ENCODE measurements around the gene GALNT1. TPM values are rescaled to one million over a fixed set of nuclear protein-coding genes. Genes with fewer than 3 reads are reported as not detected.

Gene GALNT1
- total and polyA plus RNA-seq, 2 donors = 24.6 to 44.8 TPM

DNA sequence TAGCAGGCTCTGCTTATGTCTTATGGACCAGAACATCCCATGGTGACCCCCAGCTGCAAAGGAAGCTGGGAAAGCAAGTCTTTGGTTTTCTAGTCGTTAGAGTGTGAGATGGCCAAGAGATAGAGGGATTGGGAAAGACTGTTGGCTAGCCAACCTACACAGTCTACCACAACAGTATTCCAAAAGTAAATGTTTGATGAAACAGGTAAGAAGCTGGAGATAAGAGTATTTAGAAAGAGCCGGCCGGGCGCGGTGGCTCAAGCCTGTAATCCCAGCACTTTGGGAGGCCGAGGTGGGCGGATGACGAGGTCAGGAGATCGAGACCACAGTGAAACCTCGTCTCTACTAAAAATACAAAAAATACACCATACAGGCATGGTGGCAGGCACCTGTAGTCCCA lies 124.4 kb downstream of the GALNT1 start:
- H3K27ac ChIP-seq (ENCODE audit: low read depth in 1 of 2, low read length in 1 of 2) = no peak overlapping the region
- H3K4me1 ChIP-seq (ENCODE audit: control insufficient read depth in 2 of 2, insufficient read depth in 2 of 2, low read length in 2 of 2) = no peaks in the 10 kb centered on the region
- H3K27me3 ChIP-seq (ENCODE audit: control insufficient read depth in 2 of 2, insufficient read depth in 1 of 2, low read length in 1 of 2) = no peaks in the 10 kb centered on the region
- peaks cover 0 to 3% of the 10 kb centered on the region in 2 donors for H3K36me3 ChIP-seq (ENCODE audit: control insufficient read depth in 2 of 2, insufficient read depth in 2 of 2, low read length in 1 of 2)
- DNase-seq (ENCODE audit: low read depth in 6 of 9, low spot score in 9 of 9) = no peak
- no peak overlapping the region for H3K4me3 ChIP-seq (ENCODE audit: low read length in 2 of 2)
- WGBS = 98% methylated on average over 10 of the region's 10 CpGs
- no peaks in the 10 kb centered on the region for H3K9me3 ChIP-seq (ENCODE audit: control insufficient read depth in 2 of 2, insufficient read depth in 1 of 2, low read length in 1 of 2)

DNA sequence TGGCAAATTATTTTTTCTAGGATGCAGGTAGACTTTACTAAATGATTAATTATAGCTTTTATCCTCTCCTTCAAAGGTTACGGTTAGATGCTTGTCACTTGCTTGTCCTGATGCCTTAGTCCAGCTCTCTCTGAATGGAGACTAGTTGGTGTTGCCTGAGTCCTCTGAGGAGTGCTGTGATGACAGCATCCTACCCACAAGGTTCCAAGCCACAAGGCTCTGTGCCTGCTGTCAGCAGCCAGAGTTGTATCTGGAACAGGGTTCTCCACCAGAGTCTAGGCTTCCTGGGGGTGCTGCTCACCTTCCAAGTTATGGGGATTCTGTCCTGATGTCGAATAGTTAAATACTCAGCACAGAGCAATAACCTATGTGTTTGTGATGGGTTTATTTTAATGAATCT lies 125.7 kb downstream of the GALNT1 start:
- DNase-seq (ENCODE audit: low read depth in 6 of 9, low spot score in 9 of 9) = no peak

DNA sequence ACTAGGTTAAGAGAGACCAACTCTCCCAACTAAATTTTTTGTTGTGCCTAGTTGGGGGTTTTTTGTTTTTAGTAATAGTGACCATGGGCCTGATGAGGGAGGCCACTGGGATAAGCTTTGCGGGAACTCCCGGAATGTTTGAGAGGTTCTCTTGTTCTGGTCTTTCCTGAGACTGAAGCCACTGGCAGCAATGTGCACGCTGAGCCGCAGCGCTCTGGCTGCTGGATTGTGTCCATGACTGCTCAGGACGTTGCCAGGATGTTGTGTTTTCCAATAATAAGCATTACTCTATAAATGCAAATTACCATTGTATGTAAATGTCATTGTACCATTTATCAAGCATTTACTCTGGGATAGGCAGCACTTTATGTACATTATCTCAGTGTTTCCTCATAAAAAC lies 126.1 kb downstream of the GALNT1 start:
- no peak for DNase-seq (ENCODE audit: low read depth in 6 of 9, low spot score in 9 of 9)
- Histone ChIP-seq H3K4me1 (ENCODE audit: control insufficient read depth in 2 of 2, insufficient read depth in 2 of 2, low read length in 2 of 2) (no peaks in the 10 kb centered on the region), H3K9me3 (ENCODE audit: control insufficient read depth in 2 of 2, insufficient read depth in 1 of 2, low read length in 1 of 2) (no peaks in the 10 kb centered on the region), H3K27ac (ENCODE audit: low read depth in 1 of 2, low read length in 1 of 2) (no peak overlapping the region), H3K27me3 (ENCODE audit: control insufficient read depth in 2 of 2, insufficient read depth in 1 of 2, low read length in 1 of 2) (no peaks in the 10 kb centered on the region), H3K36me3 (ENCODE audit: control insufficient read depth in 2 of 2, insufficient read depth in 2 of 2, low read length in 1 of 2) (peaks cover 0 to 3% of the 10 kb centered on the region in 2 donors), H3K4me3 (ENCODE audit: low read length in 2 of 2) (no peak overlapping the region)
- WGBS = 95% methylated on average over 6 of the region's 6 CpGs

More for the DNA sequence above, 125.7 kb downstream of the GALNT1 start:
- H3K4me3 ChIP-seq (ENCODE audit: low read length in 2 of 2) = no peak overlapping the region
- H3K36me3 ChIP-seq (ENCODE audit: control insufficient read depth in 2 of 2, insufficient read depth in 2 of 2, low read length in 1 of 2) = peaks cover 0 to 3% of the 10 kb centered on the region in 2 donors
- H3K27me3 ChIP-seq (ENCODE audit: control insufficient read depth in 2 of 2, insufficient read depth in 1 of 2, low read length in 1 of 2) = no peaks in the 10 kb centered on the region
- H3K27ac ChIP-seq (ENCODE audit: low read depth in 1 of 2, low read length in 1 of 2) = no peak overlapping the region
- 100% methylated on average over 2 of the region's 2 CpGs for WGBS
- no peaks in the 10 kb centered on the region for H3K9me3 ChIP-seq (ENCODE audit: control insufficient read depth in 2 of 2, insufficient read depth in 1 of 2, low read length in 1 of 2)
- H3K4me1 ChIP-seq (ENCODE audit: control insufficient read depth in 2 of 2, insufficient read depth in 2 of 2, low read length in 2 of 2) = no peaks in the 10 kb centered on the region

DNA sequence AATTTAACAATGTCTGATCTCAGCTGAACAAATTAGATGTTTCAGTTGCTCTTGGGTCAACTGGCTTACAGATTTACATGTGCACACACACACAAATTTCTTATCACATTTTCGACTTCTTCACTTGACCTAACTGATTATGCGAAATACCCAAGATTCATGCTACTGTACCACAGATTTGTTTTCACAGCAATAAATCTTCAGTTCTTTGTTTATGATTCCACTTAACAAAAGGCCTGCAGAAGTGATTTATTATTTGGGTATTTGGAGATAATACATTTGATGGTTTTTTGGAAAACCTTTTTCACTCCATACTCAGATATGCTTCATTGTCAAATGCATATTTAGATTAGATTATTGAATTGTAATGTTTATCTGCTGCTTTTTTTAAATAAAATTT lies 129.0 kb downstream of the GALNT1 start:
- H3K27me3 ChIP-seq (ENCODE audit: control insufficient read depth in 2 of 2, insufficient read depth in 1 of 2, low read length in 1 of 2) = no peaks in the 10 kb centered on the region
- no peak overlapping the region for H3K27ac ChIP-seq (ENCODE audit: low read depth in 1 of 2, low read length in 1 of 2)
- peaks cover 0 to 3% of the 10 kb centered on the region in 2 donors for H3K36me3 ChIP-seq (ENCODE audit: control insufficient read depth in 2 of 2, insufficient read depth in 2 of 2, low read length in 1 of 2)
- no peaks in the 10 kb centered on the region for H3K9me3 ChIP-seq (ENCODE audit: control insufficient read depth in 2 of 2, insufficient read depth in 1 of 2, low read length in 1 of 2)
- DNase-seq (ENCODE audit: low read depth in 6 of 9, low spot score in 9 of 9) = no peak
- no peak overlapping the region for H3K4me3 ChIP-seq (ENCODE audit: low read length in 2 of 2)
- WGBS = 98% methylated on average over 2 of the region's 2 CpGs
- H3K4me1 ChIP-seq (ENCODE audit: control insufficient read depth in 2 of 2, insufficient read depth in 2 of 2, low read length in 2 of 2) = no peaks in the 10 kb centered on the region

DNA sequence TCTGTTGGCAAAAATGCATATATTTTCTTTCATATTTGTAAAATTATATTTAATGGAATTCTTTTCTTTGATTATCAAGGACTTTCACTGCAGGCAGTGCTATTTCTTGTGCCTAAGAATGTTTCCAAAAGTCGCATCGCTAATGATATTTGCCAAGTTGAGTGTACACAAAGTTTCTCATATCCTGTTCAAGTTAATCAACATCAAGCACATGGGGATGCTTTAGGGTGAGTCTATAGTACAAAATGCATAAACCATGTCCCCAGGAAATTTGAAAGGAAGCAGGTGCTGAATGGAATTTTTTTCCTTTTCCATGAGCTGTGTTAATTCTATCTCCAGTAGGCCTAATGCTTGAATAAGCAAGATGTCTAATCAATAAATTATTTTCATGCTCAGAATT lies 129.7 kb downstream of the GALNT1 start:
- H3K4me3 ChIP-seq (ENCODE audit: low read length in 2 of 2) = no peak overlapping the region
- H3K36me3 ChIP-seq (ENCODE audit: control insufficient read depth in 2 of 2, insufficient read depth in 2 of 2, low read length in 1 of 2) = peaks cover 0 to 3% of the 10 kb centered on the region in 2 donors
- H3K9me3 ChIP-seq (ENCODE audit: control insufficient read depth in 2 of 2, insufficient read depth in 1 of 2, low read length in 1 of 2) = no peaks in the 10 kb centered on the region
- H3K27ac ChIP-seq (ENCODE audit: low read depth in 1 of 2, low read length in 1 of 2) = no peak overlapping the region
- no peak for DNase-seq (ENCODE audit: low read depth in 6 of 9, low spot score in 9 of 9)
- no peaks in the 10 kb centered on the region for H3K4me1 ChIP-seq (ENCODE audit: control insufficient read depth in 2 of 2, insufficient read depth in 2 of 2, low read length in 2 of 2)
- no peaks in the 10 kb centered on the region for H3K27me3 ChIP-seq (ENCODE audit: control insufficient read depth in 2 of 2, insufficient read depth in 1 of 2, low read length in 1 of 2)
- WGBS = 97% methylated on average over 2 of the region's 2 CpGs

DNA sequence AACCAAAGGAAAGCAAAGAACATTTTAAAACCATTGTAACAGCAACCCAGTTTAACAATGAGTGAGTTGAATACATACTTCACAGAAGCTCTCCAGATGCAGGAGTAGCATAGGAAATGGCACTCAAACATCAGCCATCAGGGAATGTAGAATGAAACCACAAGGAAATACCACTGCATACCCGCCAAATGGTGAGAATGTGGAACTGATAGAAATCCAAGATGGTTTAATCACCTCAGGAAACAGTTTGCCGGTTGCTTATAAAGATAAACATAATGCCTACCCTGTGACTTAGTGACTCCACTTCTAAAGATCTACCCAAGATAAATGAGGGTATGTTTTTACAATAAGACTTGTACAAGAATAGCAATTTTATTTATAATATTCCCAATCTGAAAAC lies 132.0 kb downstream of the GALNT1 start:
- WGBS = 94% methylated on average over 2 of the region's 2 CpGs
- Histone ChIP-seq H3K27ac (ENCODE audit: low read depth in 1 of 2, low read length in 1 of 2) (no peak overlapping the region), H3K4me1 (ENCODE audit: control insufficient read depth in 2 of 2, insufficient read depth in 2 of 2, low read length in 2 of 2) (no peaks in the 10 kb centered on the region), H3K36me3 (ENCODE audit: control insufficient read depth in 2 of 2, insufficient read depth in 2 of 2, low read length in 1 of 2) (peaks cover 0 to 3% of the 10 kb centered on the region in 2 donors), H3K4me3 (ENCODE audit: low read length in 2 of 2) (no peak overlapping the region), H3K27me3 (ENCODE audit: control insufficient read depth in 2 of 2, insufficient read depth in 1 of 2, low read length in 1 of 2) (no peaks in the 10 kb centered on the region), H3K9me3 (ENCODE audit: control insufficient read depth in 2 of 2, insufficient read depth in 1 of 2, low read length in 1 of 2) (no peaks in the 10 kb centered on the region)
- no peak for DNase-seq (ENCODE audit: low read depth in 6 of 9, low spot score in 9 of 9)

DNA sequence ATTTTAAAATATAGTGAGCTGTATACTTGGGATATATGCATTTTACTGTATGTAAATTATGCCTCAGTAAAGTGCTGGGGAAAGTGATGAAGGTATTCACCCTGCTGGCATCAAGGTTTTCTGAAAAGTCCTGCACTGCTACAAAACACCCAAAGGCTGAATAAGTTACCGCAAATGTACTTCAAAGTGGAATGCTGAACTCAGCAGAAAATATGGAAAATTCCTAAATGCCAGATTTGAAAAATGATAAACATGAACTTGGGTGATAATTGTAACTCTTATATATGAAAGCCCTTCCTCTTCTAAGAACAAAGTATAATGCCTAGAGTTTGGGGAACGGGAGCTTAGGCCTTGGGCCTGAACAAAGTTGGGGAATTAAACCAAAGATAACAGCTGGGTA lies 133.0 kb downstream of the GALNT1 start:
- H3K9me3 ChIP-seq (ENCODE audit: control insufficient read depth in 2 of 2, insufficient read depth in 1 of 2, low read length in 1 of 2) = no peaks in the 10 kb centered on the region
- H3K27ac ChIP-seq (ENCODE audit: low read depth in 1 of 2, low read length in 1 of 2) = no peak overlapping the region
- 99% methylated on average over 2 of the region's 2 CpGs for WGBS
- no peaks in the 10 kb centered on the region for H3K4me1 ChIP-seq (ENCODE audit: control insufficient read depth in 2 of 2, insufficient read depth in 2 of 2, low read length in 2 of 2)
- no peak overlapping the region for H3K4me3 ChIP-seq (ENCODE audit: low read length in 2 of 2)
- H3K36me3 ChIP-seq (ENCODE audit: control insufficient read depth in 2 of 2, insufficient read depth in 2 of 2, low read length in 1 of 2) = peaks cover 0 to 3% of the 10 kb centered on the region in 2 donors
- no peak for DNase-seq (ENCODE audit: low read depth in 6 of 9, low spot score in 9 of 9)
- no peaks in the 10 kb centered on the region for H3K27me3 ChIP-seq (ENCODE audit: control insufficient read depth in 2 of 2, insufficient read depth in 1 of 2, low read length in 1 of 2)

DNA sequence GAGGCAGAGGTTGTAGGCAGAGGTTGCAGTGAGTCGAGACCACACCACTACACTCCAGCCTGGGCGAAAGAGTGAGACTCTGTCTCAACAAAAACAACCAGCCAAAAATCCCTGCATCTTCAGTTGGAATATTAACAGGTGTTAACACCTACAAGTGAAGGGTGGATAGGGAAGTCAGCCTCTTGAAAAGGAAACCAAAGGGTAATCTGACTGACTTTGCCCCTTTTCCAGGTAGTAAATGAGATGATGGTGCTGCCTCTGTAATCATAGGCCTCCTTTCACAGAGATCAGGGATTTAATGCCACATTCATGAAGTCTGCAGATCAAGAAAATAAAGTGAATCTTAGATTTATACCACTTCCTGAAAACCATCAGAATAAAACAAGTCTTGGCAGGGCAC lies 133.6 kb downstream of the GALNT1 start:
- H3K9me3 ChIP-seq (ENCODE audit: control insufficient read depth in 2 of 2, insufficient read depth in 1 of 2, low read length in 1 of 2) = no peaks in the 10 kb centered on the region
- H3K27me3 ChIP-seq (ENCODE audit: control insufficient read depth in 2 of 2, insufficient read depth in 1 of 2, low read length in 1 of 2) = no peaks in the 10 kb centered on the region
- 98% methylated on average over 2 of the region's 2 CpGs for WGBS
- no peak overlapping the region for H3K27ac ChIP-seq (ENCODE audit: low read depth in 1 of 2, low read length in 1 of 2)
- no peaks in the 10 kb centered on the region for H3K36me3 ChIP-seq (ENCODE audit: control insufficient read depth in 2 of 2, insufficient read depth in 2 of 2, low read length in 1 of 2)
- H3K4me3 ChIP-seq (ENCODE audit: low read length in 2 of 2) = no peak overlapping the region
- no peaks in the 10 kb centered on the region for H3K4me1 ChIP-seq (ENCODE audit: control insufficient read depth in 2 of 2, insufficient read depth in 2 of 2, low read length in 2 of 2)
- no peak for DNase-seq (ENCODE audit: low read depth in 6 of 9, low spot score in 9 of 9)

DNA sequence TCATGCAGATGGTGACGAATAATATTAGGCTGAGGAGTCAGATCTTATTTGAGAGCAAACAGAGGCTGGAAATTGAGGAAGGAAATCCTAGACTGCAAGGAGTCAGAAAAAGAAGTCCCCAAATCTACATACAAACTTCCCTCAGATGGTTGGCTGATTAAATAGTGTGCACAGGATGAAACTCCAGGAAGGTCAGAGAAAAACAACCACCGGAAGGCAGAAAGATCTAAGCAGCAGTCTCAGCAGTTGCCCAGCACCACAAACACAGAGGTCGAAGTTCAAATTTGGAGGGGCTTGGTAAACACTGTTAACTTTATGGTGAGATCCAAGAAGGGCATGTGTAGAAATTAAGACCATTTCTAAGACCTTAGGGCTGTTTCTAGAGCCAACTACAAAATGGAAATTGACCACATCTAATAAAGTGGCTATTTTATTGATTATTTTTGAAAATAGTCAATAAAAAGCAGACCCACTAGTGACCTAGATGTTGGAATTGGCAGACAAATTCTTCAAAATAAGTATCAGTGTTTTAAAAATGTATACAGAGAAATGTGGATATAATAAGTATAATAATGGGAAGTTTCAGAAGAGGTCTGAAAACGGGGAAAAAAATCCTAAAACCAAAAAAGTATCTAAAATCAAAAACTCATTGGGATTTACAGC lies 134.8 kb downstream of the GALNT1 start:
- H3K27me3 ChIP-seq (ENCODE audit: control insufficient read depth in 2 of 2, insufficient read depth in 1 of 2, low read length in 1 of 2) = no peaks in the 10 kb centered on the region
- DNase-seq (ENCODE audit: low read depth in 6 of 9, low spot score in 9 of 9) = no peak
- WGBS = 85% methylated on average over 4 of the region's 4 CpGs
- no peaks in the 10 kb centered on the region for H3K9me3 ChIP-seq (ENCODE audit: control insufficient read depth in 2 of 2, insufficient read depth in 1 of 2, low read length in 1 of 2)
- H3K27ac ChIP-seq (ENCODE audit: low read depth in 1 of 2, low read length in 1 of 2) = no peak overlapping the region
- no peaks in the 10 kb centered on the region for H3K4me1 ChIP-seq (ENCODE audit: control insufficient read depth in 2 of 2, insufficient read depth in 2 of 2, low read length in 2 of 2)
- H3K36me3 ChIP-seq (ENCODE audit: control insufficient read depth in 2 of 2, insufficient read depth in 2 of 2, low read length in 1 of 2) = no peaks in the 10 kb centered on the region
- H3K4me3 ChIP-seq (ENCODE audit: low read length in 2 of 2) = no peak overlapping the region
